ENCODE measurements around the gene LGALS13.
"Not testable (repeated sequence)": the region's sequence is repeated elsewhere in the genome, so short reads cannot be mapped to it uniquely, and the experiment has no call there.

- TF ChIP-seq CTCF (IDR thresholded peaks at IDR 0.05 in 4 of 5, conservative IDR thresholded peaks at IDR 0.05 in 1 of 5); POLR2A (IDR thresholded peaks at IDR 0.05): not testable (repeated sequence)
Measured at GRCh38 chr19:39627631-39628030, 25.3 kb downstream of the LGALS13 start.

Data from gastrocnemius medialis (tissue), 4 donors.